Esophagus squamous epithelium (tissue), 4 donors: Measurements from ENCODE around the gene NPHP1.

Source experiments
- POLR2A ChIP-seq, 4 donors: fragments of 450-650 bp; IDR thresholded peaks; one replicate each; pipeline ENCODE4 v1.6.1; 2017; ENCODE audit warnings: antibody characterized with exemption in 4 of 4, mild to moderate bottlenecking in 4 of 4, moderate library complexity in 3 of 4
- TF ChIP-seq, protein P1 (sequence below), 6 experiments: fragments of 450-650 bp in 4 of 6; fragments of 200-600 bp in 2 of 6; sonication (generic) in 2 of 6; IDR thresholded peaks; one replicate each; pipeline ENCODE4 v1.5.1; 2016 to 2019; ENCODE audit warnings: antibody characterized with exemption in 6 of 6, mild to moderate bottlenecking in 4 of 6, moderate library complexity in 4 of 6

- TF ChIP-seq, protein P1, sequence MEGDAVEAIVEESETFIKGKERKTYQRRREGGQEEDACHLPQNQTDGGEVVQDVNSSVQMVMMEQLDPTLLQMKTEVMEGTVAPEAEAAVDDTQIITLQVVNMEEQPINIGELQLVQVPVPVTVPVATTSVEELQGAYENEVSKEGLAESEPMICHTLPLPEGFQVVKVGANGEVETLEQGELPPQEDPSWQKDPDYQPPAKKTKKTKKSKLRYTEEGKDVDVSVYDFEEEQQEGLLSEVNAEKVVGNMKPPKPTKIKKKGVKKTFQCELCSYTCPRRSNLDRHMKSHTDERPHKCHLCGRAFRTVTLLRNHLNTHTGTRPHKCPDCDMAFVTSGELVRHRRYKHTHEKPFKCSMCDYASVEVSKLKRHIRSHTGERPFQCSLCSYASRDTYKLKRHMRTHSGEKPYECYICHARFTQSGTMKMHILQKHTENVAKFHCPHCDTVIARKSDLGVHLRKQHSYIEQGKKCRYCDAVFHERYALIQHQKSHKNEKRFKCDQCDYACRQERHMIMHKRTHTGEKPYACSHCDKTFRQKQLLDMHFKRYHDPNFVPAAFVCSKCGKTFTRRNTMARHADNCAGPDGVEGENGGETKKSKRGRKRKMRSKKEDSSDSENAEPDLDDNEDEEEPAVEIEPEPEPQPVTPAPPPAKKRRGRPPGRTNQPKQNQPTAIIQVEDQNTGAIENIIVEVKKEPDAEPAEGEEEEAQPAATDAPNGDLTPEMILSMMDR (IDR thresholded peaks at IDR 0.05) = no peak
- no peak for TF ChIP-seq POLR2A (IDR thresholded peaks at IDR 0.05)
These were observed 51.9 kb downstream of the NPHP1 start for GRCh38 chr2:110152943-110153342.
